ENCODE measurements around the gene PRR20A.
"Not testable (repeated sequence)": the region's sequence is repeated elsewhere in the genome, so short reads cannot be mapped to it uniquely, and the experiment has no call there.

- not testable (repeated sequence) for TF ChIP-seq POLR2AphosphoS5, POLR2A, TAF1, SPI1, POU2F2 (IDR thresholded peaks at IDR 0.05; ENCODE audit: low read depth, low read length)
Measured at GRCh38 chr13:57153761-57154160, 13.0 kb downstream of the PRR20A start, which contains the start of gene PRR20C.

Data from GM12891 (cell line).